GM13976 (cell line): Measurements from ENCODE around the gene WDR5B.
A peak's percentile ranks its signal among the peaks of the same experiment; 100 is the strongest.

Source experiments
- DNase-seq: peaks from one replicate; pipeline ENCODE4 v3.0.0; 2012; ENCODE audit warnings: low spot score
- in situ Hi-C: fragments of 300-500 bp; cut with MboI; formaldehyde crosslinking; loops from one replicate; pipeline ENCODE4 v1.12.0; 2022; ENCODE audit warnings: low sequenced_read_pairs, mixed read lengths, inconsistent platforms; ENCODE audit not compliant: unreplicated experiment
- TF ChIP-seq, protein P1 (sequence below): IDR thresholded peaks from 2 replicates; pipeline ENCODE4 v1.5.1; 2012; ENCODE audit warnings: borderline replicate concordance, mild to moderate bottlenecking; ENCODE audit not compliant: insufficient read depth; ENCODE audit errors: extremely low read depth, missing control alignments, control extremely low read depth

The WDR5B gene

GRCh38 chr3:122427857-122428471, 12.1 kb upstream of the WDR5B start:
- DNase-seq, result no peak
- in situ Hi-C loops, result no loop called here
- TF ChIP-seq, protein P1, sequence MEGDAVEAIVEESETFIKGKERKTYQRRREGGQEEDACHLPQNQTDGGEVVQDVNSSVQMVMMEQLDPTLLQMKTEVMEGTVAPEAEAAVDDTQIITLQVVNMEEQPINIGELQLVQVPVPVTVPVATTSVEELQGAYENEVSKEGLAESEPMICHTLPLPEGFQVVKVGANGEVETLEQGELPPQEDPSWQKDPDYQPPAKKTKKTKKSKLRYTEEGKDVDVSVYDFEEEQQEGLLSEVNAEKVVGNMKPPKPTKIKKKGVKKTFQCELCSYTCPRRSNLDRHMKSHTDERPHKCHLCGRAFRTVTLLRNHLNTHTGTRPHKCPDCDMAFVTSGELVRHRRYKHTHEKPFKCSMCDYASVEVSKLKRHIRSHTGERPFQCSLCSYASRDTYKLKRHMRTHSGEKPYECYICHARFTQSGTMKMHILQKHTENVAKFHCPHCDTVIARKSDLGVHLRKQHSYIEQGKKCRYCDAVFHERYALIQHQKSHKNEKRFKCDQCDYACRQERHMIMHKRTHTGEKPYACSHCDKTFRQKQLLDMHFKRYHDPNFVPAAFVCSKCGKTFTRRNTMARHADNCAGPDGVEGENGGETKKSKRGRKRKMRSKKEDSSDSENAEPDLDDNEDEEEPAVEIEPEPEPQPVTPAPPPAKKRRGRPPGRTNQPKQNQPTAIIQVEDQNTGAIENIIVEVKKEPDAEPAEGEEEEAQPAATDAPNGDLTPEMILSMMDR, result no peak

GRCh38 chr3:122421836-122422235, 6.0 kb upstream of the WDR5B start:
- TF ChIP-seq, protein P1, result no peak
- in situ Hi-C loops, result no loop called here
- DNase-seq, result no peak

DNA sequence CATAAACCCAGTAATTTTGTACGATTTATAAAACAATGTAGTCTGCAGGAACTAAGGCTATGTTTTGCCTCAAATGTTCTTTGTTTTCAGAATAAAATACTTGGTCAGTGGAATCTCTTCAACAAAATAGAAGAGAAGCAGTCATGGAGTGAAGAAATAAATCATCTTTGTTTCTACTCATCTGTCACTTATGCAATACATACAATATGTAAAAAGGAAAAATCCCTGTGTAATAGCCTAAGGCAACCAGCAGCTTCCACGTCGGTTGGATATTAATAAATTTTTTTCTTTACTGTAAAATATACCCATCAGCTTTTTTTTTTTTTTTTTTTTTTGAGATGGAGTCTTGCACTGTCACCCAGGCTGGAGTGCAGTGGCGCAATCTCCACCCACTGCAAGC, 5.2 kb upstream of the WDR5B start:
- TF ChIP-seq, protein P1, result no peak
- in situ Hi-C loops, result no loop called here
- no peak for DNase-seq

DNA sequence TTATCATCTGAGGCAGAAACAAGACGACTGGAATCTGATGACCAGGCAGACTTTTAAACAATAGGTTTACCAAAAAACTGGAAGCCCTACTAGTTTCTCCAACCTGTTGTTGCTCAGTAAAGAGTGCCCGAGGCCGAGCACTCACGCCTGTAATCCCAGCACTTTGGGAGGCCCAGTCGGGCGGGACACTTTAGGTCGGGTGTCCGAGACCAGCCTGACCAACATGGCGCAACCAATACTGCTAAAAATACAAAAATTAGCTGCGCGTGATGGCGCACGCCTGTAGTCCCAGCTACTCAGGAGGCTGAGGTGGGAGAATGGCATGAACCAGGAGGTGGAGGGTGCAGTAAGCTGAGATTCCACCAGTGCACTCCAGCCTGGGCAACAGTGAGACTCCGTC, 1.1 kb upstream of the WDR5B start:
- in situ Hi-C loops, result no loop called here
- TF ChIP-seq, protein P1, result no peak
- no peak for DNase-seq

DNA sequence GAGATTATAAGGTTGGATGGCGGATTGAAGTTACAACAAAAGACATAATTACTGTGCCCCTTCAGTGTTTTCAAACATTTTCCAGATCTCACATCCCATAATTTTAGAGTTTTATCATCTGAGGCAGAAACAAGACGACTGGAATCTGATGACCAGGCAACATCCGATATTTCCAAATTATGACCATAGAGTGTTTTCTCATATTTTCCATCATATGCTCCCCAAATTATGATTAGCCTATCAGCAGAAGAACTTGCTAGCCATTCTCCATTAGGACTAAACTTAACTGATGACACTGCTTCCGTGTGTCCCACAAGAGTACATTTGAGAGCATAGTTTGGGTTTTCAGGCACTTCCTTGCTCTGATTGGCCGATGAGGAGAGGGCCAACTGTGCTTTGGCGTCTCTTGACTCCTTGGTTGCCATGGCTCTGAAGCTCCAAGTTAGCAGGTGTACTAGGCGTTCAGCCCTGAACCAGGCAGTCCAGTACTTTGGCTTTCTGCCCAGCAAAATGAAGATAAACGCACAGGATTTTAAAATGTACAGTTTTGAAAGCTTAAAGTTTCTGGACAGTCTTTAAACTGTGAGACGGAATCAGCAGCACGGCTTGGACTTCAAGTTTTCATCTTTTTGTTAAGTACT, 638 bp downstream of the WDR5B start:
- DNase-seq, result peak; percentile 60
- TF ChIP-seq, protein P1, result no peak
- in situ Hi-C loops, result no loop called here

GRCh38 chr3:122414391-122414790, 1.5 kb downstream of the WDR5B start:
- TF ChIP-seq, protein P1, result no peak
- DNase-seq, result no peak
- in situ Hi-C loops, result no loop called here

GRCh38 chr3:122410639-122411038, 5.2 kb downstream of the WDR5B start:
- in situ Hi-C loops, result no loop called here
- DNase-seq, result no peak
- TF ChIP-seq, protein P1, result no peak
